Activated naive CD4-positive, alpha-beta T cell treated with anti-CD3 and anti-CD28 coated beads, Interleukin-2, amount 50 U/mL, for 16 hours (primary cell): ENCODE data around the gene P2RY14.

Source experiments
- DNase-seq: peaks from one replicate; pipeline ENCODE4 v3.0.0-alpha.2; 2020

The P2RY14 gene

DNA sequence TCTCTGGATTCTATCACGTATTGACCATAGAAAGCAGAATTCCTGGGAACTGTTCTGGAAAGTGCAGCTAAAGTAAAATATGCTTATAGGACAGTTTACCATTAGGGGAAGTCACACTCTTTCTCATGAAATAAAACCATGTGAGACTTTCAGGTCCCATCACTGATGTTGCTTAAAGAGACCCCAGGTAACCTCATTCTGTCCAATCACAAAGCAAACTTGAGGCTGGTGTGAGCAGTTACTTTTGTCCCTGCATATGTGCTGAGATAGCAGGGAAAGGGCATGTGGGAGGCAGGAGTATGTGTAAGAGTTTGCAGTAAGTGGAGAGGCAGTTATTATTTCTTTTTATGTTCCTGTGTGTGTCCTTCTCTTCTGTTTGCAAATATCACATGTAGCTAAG lies 22.2 kb upstream of the P2RY14 start:
- DNase-seq, result no peak

DNA sequence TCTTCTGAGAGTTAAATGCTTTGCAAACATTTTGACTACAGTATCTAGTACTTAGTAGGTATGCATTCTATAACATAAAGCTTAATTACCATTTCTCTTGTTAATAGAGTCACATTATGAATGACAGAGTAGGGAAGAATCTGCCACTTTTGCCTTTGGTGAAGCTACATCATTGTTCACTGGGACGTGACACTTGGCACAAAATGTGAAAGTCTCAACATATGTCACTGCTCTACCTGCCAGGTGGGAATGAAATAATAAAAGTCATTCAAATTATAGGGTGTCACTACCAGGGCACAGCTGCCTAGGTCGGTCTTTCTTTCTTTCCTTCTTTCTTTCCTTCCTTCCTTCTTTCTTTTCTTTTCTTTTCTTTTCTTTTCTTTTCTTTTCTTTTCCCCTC lies 20.7 kb upstream of the P2RY14 start:
- no peak for DNase-seq

DNA sequence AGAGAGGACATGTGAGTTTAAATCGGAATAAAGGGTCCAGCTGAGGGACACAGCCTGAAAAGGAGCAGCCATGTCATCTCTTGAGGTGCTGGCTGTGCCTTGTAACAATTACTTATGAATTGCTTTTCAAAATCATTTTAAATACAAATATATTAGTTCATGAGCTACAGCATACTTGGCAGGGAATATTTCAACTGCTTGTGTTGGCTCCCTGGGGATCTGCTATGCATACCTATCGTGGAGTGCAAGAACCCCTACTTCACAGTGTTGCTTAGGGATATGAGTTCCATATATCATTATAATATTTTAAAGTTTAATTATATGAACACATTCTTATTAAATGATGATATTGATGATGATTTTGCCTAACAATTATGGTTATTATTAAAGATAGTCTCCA lies 19.1 kb upstream of the P2RY14 start:
- DNase-seq, result no peak

DNA sequence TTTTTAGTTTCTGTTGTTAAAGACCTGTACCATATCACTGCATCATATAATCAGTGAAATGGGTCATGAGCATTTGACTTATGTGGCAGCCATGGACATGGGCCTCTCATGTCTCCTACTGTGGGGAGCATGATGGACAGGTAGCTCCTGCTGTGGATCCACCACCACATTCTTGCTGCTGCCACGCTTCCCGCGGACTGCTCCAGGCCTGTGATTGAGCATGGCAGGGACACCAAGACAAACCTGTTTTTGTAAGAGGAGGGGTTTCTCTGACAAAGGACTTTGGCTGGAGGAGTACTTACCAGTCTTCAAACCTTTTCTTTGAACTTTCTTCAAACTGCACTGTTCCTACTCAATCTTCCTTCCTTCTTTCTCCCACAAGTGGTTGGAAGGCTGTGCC lies 17.9 kb upstream of the P2RY14 start:
- DNase-seq, result no peak

DNA sequence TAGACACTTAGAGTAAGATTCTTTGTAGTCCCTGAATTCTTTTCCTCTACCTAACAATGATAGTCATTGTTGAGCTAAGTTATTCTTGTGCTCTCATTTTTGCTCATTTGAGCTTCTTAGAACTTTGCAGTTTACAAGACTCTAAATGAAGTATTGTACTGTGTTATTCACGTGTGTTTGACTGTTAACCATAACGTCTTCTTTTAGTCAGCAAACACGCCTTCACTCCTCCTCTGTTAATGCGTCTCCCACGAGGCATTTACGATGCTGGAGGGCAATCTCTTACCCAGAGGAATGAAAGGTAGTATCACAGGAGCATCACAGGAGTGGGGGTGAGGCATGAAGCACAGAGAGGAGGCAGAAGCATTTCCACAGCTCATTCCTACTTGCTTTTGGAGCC lies 14.8 kb upstream of the P2RY14 start:
- DNase-seq, result no peak

DNA sequence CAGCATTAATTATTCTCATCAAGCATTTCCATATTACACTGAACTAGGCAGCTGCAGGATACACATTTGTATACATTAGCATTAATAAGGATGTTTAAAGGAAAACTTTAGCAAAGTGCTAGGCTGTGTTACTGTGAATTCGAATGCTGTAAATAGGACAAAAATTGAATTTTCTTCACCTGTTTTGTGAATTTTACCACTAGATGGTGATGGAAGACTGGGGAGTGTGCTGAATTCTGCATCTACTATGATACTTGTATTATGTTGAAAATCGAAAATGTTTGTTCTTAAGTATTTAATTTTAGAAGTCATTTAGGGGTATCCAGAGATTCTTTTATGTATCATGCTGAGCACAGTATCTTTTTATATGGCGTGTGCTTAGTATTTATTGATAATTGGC lies 12.3 kb upstream of the P2RY14 start:
- no peak for DNase-seq

DNA sequence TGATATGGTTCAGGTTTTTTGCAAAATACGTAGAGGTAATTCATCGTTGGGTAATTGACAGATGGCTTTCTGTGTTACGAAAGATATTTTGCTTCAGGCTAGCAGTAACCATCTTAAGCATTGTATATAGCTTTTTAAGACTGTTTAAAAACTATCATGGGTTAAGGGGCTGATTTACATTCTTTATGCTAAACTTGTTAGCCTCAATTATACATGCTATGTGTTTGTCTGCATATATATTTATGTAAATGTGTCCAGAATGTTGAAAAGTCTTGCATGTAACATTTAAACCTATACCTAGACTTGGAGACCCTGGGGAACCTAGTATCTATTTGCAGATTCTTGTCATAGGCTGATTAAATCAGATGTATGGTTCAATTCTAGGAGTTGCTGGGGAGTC lies 11.1 kb upstream of the P2RY14 start:
- no peak for DNase-seq

DNA sequence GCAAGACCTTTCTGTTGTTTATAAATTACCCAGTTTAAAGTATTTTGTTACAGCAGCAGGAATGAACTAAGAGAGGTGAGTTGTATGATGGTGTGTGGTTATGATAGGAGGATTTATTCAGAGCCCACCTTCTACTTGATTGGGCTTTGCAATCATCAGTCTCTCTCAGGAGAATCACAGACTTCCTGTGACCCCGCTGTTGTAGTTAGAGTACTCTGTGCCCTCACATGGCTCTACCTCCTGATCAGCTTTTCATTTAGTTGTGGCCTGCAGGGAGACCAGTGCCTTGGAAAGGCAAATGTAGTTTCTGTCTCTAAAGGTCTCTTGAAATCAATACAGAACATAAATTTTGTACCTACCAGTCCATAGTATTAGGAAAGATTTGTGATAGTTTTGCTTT lies 7.6 kb upstream of the P2RY14 start:
- no peak for DNase-seq

DNA sequence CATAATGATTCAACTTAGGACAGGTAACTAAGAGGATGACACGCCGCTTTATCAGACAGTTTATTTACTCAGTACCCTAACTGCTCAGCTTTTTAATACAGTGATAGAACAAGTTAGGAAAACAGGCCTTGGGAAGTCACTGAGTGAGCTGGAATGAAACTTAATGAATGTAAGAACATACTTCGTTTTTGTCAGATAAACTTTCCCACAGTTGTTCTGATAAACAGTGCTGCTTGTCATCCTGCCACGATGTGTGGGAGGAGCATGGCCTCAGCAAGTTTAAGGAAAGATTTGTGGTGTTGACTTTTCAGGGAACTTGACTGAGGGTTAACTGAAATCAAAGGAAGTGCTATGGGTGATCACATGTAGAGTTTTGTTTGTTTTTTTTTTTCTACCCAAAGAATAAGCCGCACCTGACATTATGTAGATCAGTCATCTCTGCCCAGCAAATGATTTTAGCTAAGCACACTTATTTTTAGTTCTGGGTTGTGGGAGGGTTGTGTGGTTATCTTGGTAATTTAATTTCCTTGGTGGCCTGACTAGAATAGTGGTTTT lies 5.6 kb upstream of the P2RY14 start:
- DNase-seq, result no peak

DNA sequence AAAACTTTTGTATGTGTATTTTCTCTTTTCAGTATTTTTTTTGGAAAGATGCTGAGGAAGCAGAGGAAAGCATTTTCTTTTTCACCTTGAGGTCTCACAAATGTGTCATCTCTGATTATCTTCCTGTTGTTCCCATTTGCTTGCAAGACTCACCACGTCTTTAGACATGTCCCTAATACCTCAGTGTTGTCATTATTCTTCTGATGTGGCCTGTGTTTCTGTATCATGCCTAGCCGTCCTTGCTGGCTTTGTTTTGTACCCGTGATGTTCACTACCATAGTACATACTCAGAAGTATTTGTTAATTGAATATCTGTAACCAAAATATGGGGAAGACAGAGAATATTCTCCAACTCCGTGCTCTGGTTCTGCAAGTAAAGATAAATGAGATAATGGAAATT lies 5.0 kb upstream of the P2RY14 start:
- DNase-seq, result no peak

DNA sequence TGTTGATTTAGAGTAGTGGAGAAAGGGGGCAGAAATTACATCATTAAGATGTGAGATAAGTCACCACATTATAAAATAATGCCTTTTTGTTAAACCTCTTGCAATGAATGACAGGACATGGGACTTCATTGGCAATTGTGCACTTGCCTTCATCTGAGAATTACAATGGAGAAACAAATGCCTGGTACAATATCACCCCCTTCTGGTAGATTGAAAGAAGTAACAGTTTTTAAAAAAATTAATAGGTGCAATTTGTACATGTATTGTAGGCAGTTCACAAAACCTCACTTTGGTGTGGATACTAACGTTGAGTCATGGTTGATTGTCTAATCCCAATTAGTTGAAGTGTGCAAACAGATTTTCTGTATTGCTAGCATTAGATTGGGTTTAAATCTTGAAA lies 4.6 kb upstream of the P2RY14 start:
- no peak for DNase-seq

DNA sequence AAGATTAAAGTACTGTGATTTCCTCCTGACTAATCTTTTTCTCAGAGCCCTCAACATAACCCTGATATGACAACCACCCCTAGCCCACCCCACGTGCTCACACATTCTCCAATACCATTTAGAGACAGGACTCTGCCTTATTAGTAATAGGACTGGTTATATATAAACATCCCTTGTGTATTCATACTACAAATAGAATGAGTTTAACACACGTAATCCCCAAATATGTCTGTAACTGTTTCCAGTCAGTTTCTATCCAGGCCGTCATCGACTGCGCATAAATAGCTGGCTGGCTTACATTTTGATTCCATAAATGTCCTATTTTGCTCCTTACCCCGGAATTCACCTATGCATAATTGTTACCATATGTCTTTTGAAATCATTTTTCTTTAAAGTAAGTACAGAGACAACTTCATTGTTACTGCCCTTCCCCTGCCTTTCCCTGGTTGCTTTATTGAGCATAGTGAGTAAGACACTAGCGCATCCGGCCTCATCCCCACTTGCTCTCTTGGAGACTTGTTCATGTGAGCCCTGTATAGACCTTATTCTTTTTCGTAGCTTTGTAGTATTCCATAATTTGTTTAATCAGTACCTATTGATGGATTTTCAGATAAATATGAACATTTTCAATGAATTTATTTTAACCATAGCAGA lies 3.5 kb upstream of the P2RY14 start:
- DNase-seq, result no peak

DNA sequence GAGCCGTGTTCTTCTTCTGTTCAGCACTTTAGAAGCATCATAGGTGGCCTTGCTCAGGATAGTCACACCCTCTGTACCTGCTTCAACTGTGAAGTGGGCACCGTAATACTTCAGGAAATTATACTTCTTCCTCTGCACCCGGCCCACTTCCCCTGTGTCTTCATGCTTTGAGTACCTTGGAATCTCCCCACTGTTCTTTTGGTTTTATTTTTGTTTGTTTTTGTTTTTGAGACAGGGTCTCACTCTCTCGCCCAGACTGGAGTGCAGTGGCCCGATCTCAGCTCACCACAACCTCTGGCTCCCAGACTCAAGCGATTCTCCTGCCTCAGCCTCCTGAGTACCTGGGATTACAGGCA lies 1.7 kb downstream of the P2RY14 start:
- DNase-seq, result no peak

DNA sequence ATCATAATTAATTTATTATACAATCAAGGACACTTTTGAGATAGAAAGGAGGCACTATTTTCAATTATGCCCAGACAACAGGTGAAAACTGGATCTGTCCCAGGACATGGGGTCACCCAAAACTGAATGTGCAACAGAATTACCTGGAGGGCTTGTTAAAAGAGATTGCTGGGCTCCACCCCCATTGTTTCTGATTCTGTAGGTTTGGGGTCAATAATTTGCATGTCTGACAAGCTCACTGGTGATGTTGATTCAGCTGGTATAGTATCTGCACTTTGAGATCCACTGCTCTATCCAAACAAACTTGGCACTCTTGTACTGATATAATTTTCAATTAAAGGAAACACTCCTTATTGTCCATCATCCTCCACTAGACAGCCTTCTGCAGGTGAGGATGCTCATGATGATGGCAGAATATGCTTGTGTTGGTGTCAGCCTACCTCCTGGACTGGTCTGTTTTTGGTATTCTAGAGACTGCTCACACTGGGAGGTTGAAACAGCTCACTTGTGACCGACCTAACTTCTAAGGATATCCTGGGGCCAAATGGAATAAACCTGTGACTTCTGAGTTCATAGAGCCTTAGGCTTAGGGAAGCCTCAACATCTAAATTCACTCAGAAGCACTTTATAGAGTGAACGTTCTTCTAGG lies 2.2 kb downstream of the P2RY14 start:
- no peak for DNase-seq

DNA sequence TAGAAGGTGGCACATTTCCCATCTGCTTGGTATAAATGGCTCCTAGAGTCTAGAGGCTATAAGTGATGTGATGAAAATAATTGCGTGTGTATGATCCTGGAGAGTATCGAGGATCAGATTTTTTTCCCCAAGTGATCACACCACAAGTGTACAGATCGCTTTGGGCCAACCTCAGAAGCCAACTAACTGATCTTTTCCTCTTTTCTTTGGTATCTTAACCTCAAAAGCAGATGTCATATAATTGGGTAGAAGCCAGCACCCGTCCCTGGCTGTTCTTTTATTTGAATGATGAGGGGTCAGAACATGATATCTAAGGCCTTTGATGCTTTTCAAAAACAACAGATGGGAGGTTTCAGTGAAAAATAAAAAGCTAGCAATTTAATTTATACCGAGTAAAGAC lies 3.3 kb downstream of the P2RY14 start:
- DNase-seq, result no peak

DNA sequence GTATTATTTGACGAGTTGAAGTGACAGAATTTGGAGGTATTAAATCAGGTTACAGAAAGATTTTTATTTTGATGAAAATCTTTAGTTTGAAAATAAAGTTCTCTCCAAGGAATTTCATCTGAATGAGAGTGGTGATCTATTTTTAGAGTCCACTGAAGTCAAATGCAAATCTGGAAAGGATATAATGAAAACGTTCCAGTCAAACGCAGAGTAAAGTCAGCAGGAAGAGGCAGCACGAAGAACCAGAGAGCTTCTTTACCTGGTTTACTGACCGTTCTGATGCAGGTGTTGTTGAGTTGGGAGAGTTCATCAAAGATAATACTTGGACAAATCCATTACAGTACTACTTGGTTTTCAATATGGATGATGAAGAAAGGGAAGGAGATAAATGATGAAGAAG lies 8.7 kb downstream of the P2RY14 start:
- DNase-seq, result no peak

DNA sequence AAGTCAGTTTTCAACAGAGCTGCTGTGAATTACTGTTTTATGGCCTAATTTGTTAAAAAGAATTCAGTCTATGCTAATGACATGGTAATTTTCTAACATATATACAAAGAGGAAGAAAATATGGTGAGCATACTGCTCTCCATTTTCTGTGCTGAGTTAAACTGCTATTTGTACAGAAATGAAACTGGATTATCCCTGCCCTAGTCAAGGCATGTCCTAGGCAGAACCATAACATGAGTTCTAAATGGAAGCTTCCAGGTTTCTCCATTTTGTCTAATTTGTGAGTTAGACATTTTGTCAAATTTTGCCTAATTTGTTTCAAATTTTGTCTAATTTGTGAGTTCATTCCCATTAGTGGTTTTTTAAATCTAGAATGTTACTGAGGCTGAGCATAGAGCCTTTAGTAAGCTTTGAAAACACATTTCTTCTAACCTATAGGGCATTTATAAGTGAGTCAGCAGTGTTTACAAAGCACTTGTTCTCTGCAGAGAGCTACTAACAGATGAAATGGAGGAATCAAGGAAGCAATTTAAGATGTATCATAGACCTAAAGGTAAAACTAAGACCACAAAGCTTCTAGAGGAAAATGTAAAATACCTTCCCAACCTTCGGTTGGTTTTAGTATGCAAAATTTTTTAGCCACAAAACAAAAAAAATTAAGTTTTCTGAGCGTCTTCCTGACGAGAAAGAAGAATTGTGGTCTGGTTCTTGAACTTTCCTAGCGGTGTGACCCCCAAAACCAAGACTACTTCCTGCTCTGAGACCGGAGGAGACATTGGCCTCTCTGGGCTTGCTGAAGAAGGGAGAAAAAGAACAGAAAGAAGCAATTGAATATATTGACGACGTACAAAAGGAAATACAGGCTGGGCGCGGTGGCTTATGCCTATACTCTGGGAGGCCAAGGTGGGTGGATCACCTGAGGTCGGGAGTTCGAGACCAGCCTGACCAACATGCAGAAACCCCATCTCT lies 9.8 kb downstream of the P2RY14 start:
- DNase-seq, result no peak

DNA sequence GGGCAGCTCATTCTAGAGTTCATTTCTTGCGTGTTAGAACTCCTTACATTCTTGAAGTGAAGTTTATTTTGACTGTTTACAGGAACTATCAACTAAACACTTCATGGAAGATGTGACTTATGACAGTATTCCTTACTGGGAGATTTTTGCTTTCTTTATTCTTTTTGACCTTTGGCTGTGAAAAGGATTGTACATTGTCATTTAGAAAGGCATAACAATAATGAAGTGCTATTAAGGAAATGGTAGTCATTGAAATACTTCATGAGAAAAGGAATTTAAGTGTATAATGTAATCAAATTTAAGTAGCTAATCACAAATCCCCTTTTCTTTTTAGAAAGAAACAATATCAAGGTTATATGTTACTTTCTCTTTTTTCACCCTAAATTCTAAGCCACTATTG lies 11.3 kb downstream of the P2RY14 start:
- DNase-seq, result no peak

DNA sequence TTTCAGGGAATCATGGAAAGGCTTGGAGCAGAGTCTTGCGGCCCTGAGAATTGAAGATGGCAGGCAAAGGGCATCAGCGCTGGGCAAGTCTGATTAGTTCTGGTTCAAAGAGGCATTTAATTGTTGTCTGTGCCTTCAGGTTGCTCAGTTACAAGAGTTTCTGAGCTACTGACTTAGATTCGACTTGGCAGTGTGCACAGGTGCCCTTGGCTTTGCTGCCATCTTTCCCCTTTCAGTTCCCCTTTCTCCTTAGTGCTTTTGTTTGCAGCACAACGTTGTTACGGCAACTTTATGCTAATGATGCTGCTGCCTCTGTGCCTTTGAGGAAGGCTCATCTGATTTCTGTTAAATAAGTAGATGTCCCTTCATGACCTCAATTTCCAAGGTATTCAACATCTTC lies 12.5 kb downstream of the P2RY14 start:
- DNase-seq, result no peak

DNA sequence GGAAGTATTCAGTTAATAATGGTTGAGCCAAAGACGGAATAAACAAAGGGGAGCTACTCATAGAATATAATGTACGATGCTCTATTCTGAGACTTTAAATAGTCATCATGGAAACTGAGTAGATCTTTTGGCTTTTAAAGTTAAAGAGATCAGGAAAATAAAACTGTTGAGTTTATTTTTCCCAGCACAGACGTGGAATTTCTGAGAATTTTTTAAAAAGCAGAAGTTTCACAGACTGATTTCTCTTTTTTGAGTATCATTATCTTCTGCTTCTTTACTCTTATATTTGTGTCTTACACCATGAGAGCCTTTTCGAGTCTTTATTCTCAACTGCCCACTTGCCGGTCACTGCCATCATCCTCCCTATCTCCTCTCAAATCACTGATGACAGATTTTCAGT lies 13.2 kb downstream of the P2RY14 start:
- no peak for DNase-seq

DNA sequence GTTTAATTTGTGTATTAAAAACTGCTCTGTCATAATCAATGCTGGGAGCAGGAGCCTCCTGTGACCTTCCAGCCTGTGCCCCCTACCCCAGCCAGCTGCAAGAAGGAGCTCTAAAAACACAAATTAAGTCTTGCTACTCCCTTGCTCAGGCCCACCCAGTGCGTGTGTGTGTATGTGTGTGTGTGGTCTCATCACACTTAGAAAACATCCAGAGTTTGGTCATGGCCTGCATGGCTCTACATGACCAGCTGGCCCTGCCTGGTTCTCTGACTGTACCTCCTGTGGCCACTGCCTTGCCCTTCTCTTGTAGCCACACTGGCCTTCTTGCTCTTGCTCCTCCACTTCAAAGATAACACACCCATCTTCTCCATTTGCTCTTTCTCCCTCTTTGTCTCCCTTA lies 13.7 kb downstream of the P2RY14 start:
- DNase-seq, result no peak

DNA sequence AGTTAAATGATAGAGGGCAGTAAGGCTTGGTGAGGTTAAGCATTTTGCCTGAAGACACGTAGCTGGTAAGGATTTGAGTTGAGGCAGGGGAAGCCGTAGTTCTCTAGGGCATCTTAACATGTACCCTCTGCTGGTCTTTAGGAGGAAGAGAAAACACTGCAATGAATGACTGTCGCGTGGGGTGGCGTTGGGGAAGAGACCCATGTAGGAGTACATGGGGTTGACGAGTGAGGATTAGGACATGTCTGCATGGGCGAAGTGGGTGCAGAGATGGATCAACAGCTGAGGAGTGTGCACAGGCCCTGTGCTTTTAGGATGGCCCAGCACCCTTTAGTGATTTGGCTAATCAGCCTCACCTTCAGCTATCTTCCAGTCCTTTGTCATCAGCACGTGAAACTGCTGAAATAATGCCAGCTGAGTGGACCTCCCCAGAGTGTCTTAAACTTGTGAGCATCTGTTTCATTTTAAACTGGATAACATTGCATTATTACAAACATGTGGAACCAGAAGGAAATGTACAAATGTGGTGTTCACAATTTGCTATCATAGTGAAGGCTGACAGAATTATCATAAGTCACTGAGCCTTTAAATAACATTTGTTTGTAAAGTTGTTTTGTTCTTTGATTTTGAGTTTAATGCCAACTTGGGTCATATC lies 15.3 kb downstream of the P2RY14 start:
- no peak for DNase-seq

DNA sequence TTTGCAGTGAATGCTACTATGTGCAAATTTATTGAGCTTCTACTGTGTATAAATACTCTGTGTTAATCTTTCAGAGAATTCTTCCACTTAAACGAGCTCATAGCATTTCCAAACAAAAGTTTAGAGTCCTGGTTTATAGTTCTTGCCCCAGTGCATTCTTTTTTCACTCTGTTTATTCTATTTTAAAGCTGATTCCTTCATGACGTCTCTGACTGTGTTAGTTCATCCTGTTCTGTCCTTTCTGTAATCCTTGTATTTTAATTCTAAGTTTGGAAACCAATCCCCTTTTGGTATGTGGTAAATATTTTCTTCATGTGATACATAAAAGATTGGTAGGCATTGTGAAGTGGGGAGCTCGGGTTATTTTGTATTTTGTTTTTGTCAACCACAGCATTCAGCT lies 18.7 kb downstream of the P2RY14 start:
- no peak for DNase-seq
